HG03159 (cell line): Measurements from ENCODE around the gene ST3GAL5.
"Not testable (repeated sequence)": the region's sequence is repeated elsewhere in the genome, so short reads cannot be mapped to it uniquely, and the experiment has no call there.

Experiments used
- ATAC-seq: cut with Tn5 transposase; IDR thresholded peaks from one replicate; pipeline ENCODE4 v1.9.1; 2021; ENCODE audit warnings: mild to moderate bottlenecking, moderate library complexity; ENCODE audit not compliant: unreplicated experiment

ST3GAL5 gene

GRCh38 chr2:85894554-85895278 is 5.9 kb upstream of the ST3GAL5 start:
- ATAC-seq = not testable (repeated sequence)

GRCh38 chr2:85893428-85894258 is 4.9 kb upstream of the ST3GAL5 start:
- no peak for ATAC-seq

GRCh38 chr2:85892216-85892944 is 3.6 kb upstream of the ST3GAL5 start:
- no peak for ATAC-seq

GRCh38 chr2:85890522-85891176 is 1.9 kb upstream of the ST3GAL5 start:
- ATAC-seq = no peak

GRCh38 chr2:85889627-85890281 is 964 bp upstream of the ST3GAL5 start:
- ATAC-seq = no peak

GRCh38 chr2:85888020-85888683 is 638 bp downstream of the ST3GAL5 start:
- ATAC-seq = no peak

- ATAC-seq = no peak
These were observed 1.2 kb downstream of the ST3GAL5 start for GRCh38 chr2:85887566-85888019.

GRCh38 chr2:85886590-85886989 is 2.2 kb downstream of the ST3GAL5 start:
- ATAC-seq = no peak

- ATAC-seq = no peak
These were observed 2.6 kb downstream of the ST3GAL5 start for GRCh38 chr2:85886141-85886540.

GRCh38 chr2:85881781-85882180 is 7.0 kb downstream of the ST3GAL5 start:
- not testable (repeated sequence) for ATAC-seq

- ATAC-seq = not testable (repeated sequence)
These were observed 8.0 kb downstream of the ST3GAL5 start for GRCh38 chr2:85880716-85881328.

- ATAC-seq = no peak
These were observed 9.9 kb downstream of the ST3GAL5 start for GRCh38 chr2:85878719-85879370.

- ATAC-seq = no peak
These were observed 13.3 kb downstream of the ST3GAL5 start for GRCh38 chr2:85875350-85876050.

GRCh38 chr2:85873679-85874078 is 15.1 kb downstream of the ST3GAL5 start:
- no peak for ATAC-seq

GRCh38 chr2:85872536-85873161 is 16.1 kb downstream of the ST3GAL5 start:
- ATAC-seq = no peak

GRCh38 chr2:85871494-85872164 is 17.2 kb downstream of the ST3GAL5 start:
- ATAC-seq = no peak

GRCh38 chr2:85868822-85869221 is 20.0 kb downstream of the ST3GAL5 start:
- no peak for ATAC-seq
